ENCODE results near the gene LAMA4. TPM values are rescaled to one million over a fixed set of nuclear protein-coding genes. Genes with fewer than 3 reads are reported as not detected.

The LAMA4 gene
- total RNA-seq, 1 experiment from 2014 or later, result 0.72 TPM

- H3K36me3 Mint-ChIP-seq (ENCODE audit: insufficient read depth, unreplicated experiment), result no peaks in the 10 kb centered on the region
- no peak overlapping the region for H3K27ac Mint-ChIP-seq (ENCODE audit: low read depth, unreplicated experiment)
- no peak for DNase-seq (ENCODE audit: unreplicated experiment)
- no peak overlapping the region for H3K4me3 Mint-ChIP-seq (ENCODE audit: unreplicated experiment)
- no peaks in the 10 kb centered on the region for H3K27me3 Mint-ChIP-seq (ENCODE audit: insufficient read depth, unreplicated experiment)
- H3K4me1 Mint-ChIP-seq (ENCODE audit: insufficient read depth, unreplicated experiment), result no peaks in the 10 kb centered on the region
- POLR2A ChIA-PET, result no interaction called here
- CTCF ChIA-PET, result interaction anchor here (0.7 to 0.8 kb wide), 2 partner anchors 151 to 201 kb away, joined by 3 to 4 read pairs; no protein-coding TSS in a partner anchor
- H3K9me3 Mint-ChIP-seq (ENCODE audit: unreplicated experiment), result no peaks in the 10 kb centered on the region
- intact Hi-C loops (cut with micrococcal nuclease), result no loop called here
- no TSS peak for BruUV-seq (replicated peaks)
- TF ChIP-seq, protein P1, sequence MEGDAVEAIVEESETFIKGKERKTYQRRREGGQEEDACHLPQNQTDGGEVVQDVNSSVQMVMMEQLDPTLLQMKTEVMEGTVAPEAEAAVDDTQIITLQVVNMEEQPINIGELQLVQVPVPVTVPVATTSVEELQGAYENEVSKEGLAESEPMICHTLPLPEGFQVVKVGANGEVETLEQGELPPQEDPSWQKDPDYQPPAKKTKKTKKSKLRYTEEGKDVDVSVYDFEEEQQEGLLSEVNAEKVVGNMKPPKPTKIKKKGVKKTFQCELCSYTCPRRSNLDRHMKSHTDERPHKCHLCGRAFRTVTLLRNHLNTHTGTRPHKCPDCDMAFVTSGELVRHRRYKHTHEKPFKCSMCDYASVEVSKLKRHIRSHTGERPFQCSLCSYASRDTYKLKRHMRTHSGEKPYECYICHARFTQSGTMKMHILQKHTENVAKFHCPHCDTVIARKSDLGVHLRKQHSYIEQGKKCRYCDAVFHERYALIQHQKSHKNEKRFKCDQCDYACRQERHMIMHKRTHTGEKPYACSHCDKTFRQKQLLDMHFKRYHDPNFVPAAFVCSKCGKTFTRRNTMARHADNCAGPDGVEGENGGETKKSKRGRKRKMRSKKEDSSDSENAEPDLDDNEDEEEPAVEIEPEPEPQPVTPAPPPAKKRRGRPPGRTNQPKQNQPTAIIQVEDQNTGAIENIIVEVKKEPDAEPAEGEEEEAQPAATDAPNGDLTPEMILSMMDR (IDR thresholded peaks at IDR 0.05; ENCODE audit: unreplicated experiment), result no peak
Observed at GRCh38 chr6:112141707-112142106, 112.7 kb downstream of the LAMA4 start.

- TF ChIP-seq, protein P1 (IDR thresholded peaks at IDR 0.05; ENCODE audit: unreplicated experiment), result no peak
- Mint-ChIP-seq H3K36me3 (ENCODE audit: insufficient read depth, unreplicated experiment) (no peaks in the 10 kb centered on the region), H3K27me3 (ENCODE audit: insufficient read depth, unreplicated experiment) (no peaks in the 10 kb centered on the region), H3K27ac (ENCODE audit: low read depth, unreplicated experiment) (no peak overlapping the region), H3K4me1 (ENCODE audit: insufficient read depth, unreplicated experiment) (no peaks in the 10 kb centered on the region), H3K4me3 (ENCODE audit: unreplicated experiment) (no peak overlapping the region), H3K9me3 (ENCODE audit: unreplicated experiment) (no peaks in the 10 kb centered on the region)
- no TSS peak for BruUV-seq (replicated peaks)
- intact Hi-C loops (cut with micrococcal nuclease), result no loop called here
- no peak for DNase-seq (ENCODE audit: unreplicated experiment)
- ChIA-PET POLR2A (no interaction called here), CTCF (no interaction called here)
Observed at GRCh38 chr6:112139052-112139451, 115.3 kb downstream of the LAMA4 start.

DNA sequence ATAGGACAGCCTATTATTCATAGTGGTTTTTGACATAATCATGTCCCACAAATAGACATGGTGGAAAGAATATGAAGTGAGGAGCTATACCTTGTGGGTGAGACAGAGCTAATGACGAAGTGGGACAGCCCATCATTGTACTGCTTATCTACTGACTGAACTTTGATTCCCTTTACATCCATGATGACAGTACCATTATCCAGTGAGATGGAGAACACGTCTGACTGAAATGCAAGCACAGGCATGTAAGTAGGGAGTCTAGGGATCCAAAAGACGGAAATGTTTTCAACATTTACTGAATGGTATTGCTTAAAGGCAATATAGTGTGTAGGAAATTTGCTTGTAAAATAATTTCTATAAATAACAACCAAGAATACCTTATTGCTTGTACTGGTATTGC lies 123.5 kb downstream of the LAMA4 start:
- Mint-ChIP-seq H3K27ac (ENCODE audit: low read depth, unreplicated experiment) (no peak overlapping the region), H3K36me3 (ENCODE audit: insufficient read depth, unreplicated experiment) (no peaks in the 10 kb centered on the region), H3K27me3 (ENCODE audit: insufficient read depth, unreplicated experiment) (peaks cover 20% of the 10 kb centered on the region), H3K9me3 (ENCODE audit: unreplicated experiment) (no peaks in the 10 kb centered on the region), H3K4me3 (ENCODE audit: unreplicated experiment) (no peak overlapping the region), H3K4me1 (ENCODE audit: insufficient read depth, unreplicated experiment) (no peaks in the 10 kb centered on the region)
- TF ChIP-seq, protein P1 (IDR thresholded peaks at IDR 0.05; ENCODE audit: unreplicated experiment), result no peak
- BruUV-seq (replicated peaks), result no TSS peak
- ChIA-PET POLR2A (no interaction called here), CTCF (no interaction called here)
- DNase-seq (ENCODE audit: unreplicated experiment), result no peak
- intact Hi-C loops (cut with micrococcal nuclease), result no loop called here

DNA sequence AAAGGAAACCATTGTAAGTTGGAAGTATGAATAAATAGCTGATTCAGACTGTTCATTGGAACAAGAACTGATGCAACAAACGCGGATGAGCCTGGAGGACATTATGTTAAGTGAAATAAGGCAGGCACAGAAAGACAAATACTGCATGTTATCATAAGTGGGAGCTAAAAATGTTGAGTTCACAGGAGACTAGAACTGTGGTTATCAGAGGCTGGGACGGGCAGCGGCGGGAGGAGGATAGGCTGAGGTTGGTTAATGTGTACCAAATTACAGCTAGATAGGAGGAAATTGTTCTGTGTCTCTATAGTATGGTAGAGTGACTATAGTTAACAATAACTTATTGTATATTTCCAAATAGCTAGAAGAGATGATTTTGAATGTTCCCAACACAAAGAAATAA lies 126.2 kb downstream of the LAMA4 start:
- intact Hi-C loops (cut with micrococcal nuclease), result no loop called here
- no peaks in the 10 kb centered on the region for H3K9me3 Mint-ChIP-seq (ENCODE audit: unreplicated experiment)
- DNase-seq (ENCODE audit: unreplicated experiment), result no peak
- no peak overlapping the region for H3K27ac Mint-ChIP-seq (ENCODE audit: low read depth, unreplicated experiment)
- no peak overlapping the region for H3K4me3 Mint-ChIP-seq (ENCODE audit: unreplicated experiment)
- H3K36me3 Mint-ChIP-seq (ENCODE audit: insufficient read depth, unreplicated experiment), result no peaks in the 10 kb centered on the region
- H3K27me3 Mint-ChIP-seq (ENCODE audit: insufficient read depth, unreplicated experiment), result peaks cover 20% of the 10 kb centered on the region
- no peaks in the 10 kb centered on the region for H3K4me1 Mint-ChIP-seq (ENCODE audit: insufficient read depth, unreplicated experiment)
- TF ChIP-seq, protein P1 (IDR thresholded peaks at IDR 0.05; ENCODE audit: unreplicated experiment), result no peak
- ChIA-PET POLR2A (no interaction called here), CTCF (no interaction called here)
- BruUV-seq (replicated peaks), result no TSS peak
